WTC11 (cell line): ENCODE results near the gene TUBGCP6. TPM values are rescaled to one million over a fixed set of nuclear protein-coding genes. Genes with fewer than 3 reads are reported as not detected.

ENCODE experiments used
- ATAC-seq: fragments of 200-7000 bp; cut with Tn5 transposase; 2 replicates; pipeline ENCODE4 v1.10.0; 2021; ENCODE audit warnings: mild to moderate bottlenecking, moderate library complexity
- CTCF ChIA-PET: fragments of 300-600 bp; sonication (Branson Sonifier 250); formaldehyde crosslinking; loops from one replicate; lab custom pipeline; 2021; ENCODE audit warnings: antibody characterized with exemption; lab: Charles Lee
- POLR2A ChIA-PET: fragments of 350-600 bp; sonication (Branson Sonifier 250); formaldehyde crosslinking; loops from one replicate; lab custom pipeline; 2021; ENCODE audit warnings: antibody characterized with exemption; lab: Charles Lee
- DNase-seq: peaks from one replicate; pipeline ENCODE4 v3.0.0; 2021; ENCODE audit warnings: low spot score
- H3K27ac Mint-ChIP-seq: 2 replicates; pipeline ENCODE4 v1.8.0; 2021; ENCODE audit warnings: mixed read lengths
- H3K27me3 Mint-ChIP-seq: 2 replicates; pipeline ENCODE4 v1.8.0; 2021; ENCODE audit warnings: low read depth, mild to moderate bottlenecking, moderate library complexity, mixed read lengths
- H3K36me3 Mint-ChIP-seq: 2 replicates; pipeline ENCODE4 v1.8.0; 2021; ENCODE audit warnings: mixed read lengths
- H3K4me1 Mint-ChIP-seq: 2 replicates; pipeline ENCODE4 v1.8.0; 2022; ENCODE audit warnings: mixed read lengths
- H3K4me3 Mint-ChIP-seq: 2 replicates; pipeline ENCODE4 v1.8.0; 2021; ENCODE audit warnings: mild to moderate bottlenecking, moderate library complexity, mixed read lengths
- H3K9me3 Mint-ChIP-seq: 2 replicates; pipeline ENCODE4 v1.8.0; 2021; ENCODE audit warnings: mixed read lengths
- ATF3 ChIP-seq: sonication (generic); formaldehyde crosslinking; conservative IDR thresholded peaks from 2 replicates; pipeline ENCODE4 v1.8.1; 2022; ENCODE audit warnings: mild to moderate bottlenecking, missing genetic modification reagents
- ATF6 ChIP-seq: sonication (generic); formaldehyde crosslinking; IDR thresholded peaks from 2 replicates; pipeline ENCODE4 v1.8.1; 2023; ENCODE audit warnings: mild to moderate bottlenecking, missing genetic modification reagents
- CREB1 ChIP-seq: sonication (generic); formaldehyde crosslinking; IDR thresholded peaks from 2 replicates; pipeline ENCODE4 v1.8.0; 2023; ENCODE audit warnings: mild to moderate bottlenecking, missing genetic modification reagents
- E2F1 ChIP-seq: sonication (generic); formaldehyde crosslinking; IDR thresholded peaks from 2 replicates; pipeline ENCODE4 v1.8.0; 2022; ENCODE audit warnings: mild to moderate bottlenecking, missing genetic modification reagents
- FOXJ3 ChIP-seq: sonication (generic); formaldehyde crosslinking; IDR thresholded peaks from 2 replicates; pipeline ENCODE4 v1.9.0; 2021; ENCODE audit warnings: missing genetic modification reagents, mild to moderate bottlenecking, borderline replicate concordance
- FOXP4 ChIP-seq: sonication (generic); formaldehyde crosslinking; IDR thresholded peaks from 2 replicates; pipeline ENCODE4 v1.8.0; 2022; ENCODE audit warnings: mild to moderate bottlenecking, missing genetic modification reagents
- JAZF1 ChIP-seq: fragments of 250-450 bp; sonication (Bioruptor Pico); IDR thresholded peaks from 2 replicates; pipeline ENCODE4 v1.9.0; 2021; ENCODE audit warnings: moderate library complexity, mild to moderate bottlenecking, inconsistent platforms
- NR1H2 ChIP-seq: sonication (generic); formaldehyde crosslinking; IDR thresholded peaks from 2 replicates; pipeline ENCODE4 v1.9.0; 2021; ENCODE audit warnings: mild to moderate bottlenecking, moderate library complexity, missing genetic modification reagents
- NR2C2 ChIP-seq: sonication (generic); formaldehyde crosslinking; IDR thresholded peaks from 2 replicates; pipeline ENCODE4 v1.8.0; 2022; ENCODE audit warnings: mild to moderate bottlenecking, missing genetic modification reagents
- NR3C1 ChIP-seq: sonication (generic); formaldehyde crosslinking; conservative IDR thresholded peaks from 2 replicates; pipeline ENCODE4 v1.8.1; 2023; ENCODE audit warnings: low read depth, mild to moderate bottlenecking, missing genetic modification reagents
- PRDM15 ChIP-seq: sonication (generic); formaldehyde crosslinking; IDR thresholded peaks from 2 replicates; pipeline ENCODE4 v1.8.0; 2022; ENCODE audit warnings: missing genetic modification reagents
- RORB ChIP-seq: fragments of 250-450 bp; sonication (Bioruptor Pico); IDR thresholded peaks from 2 replicates; pipeline ENCODE4 v1.9.0; 2021; ENCODE audit warnings: mild to moderate bottlenecking
- SMAD3 ChIP-seq: sonication (generic); formaldehyde crosslinking; IDR thresholded peaks from 2 replicates; pipeline ENCODE4 v1.8.0; 2022; ENCODE audit warnings: missing genetic modification reagents, mild to moderate bottlenecking, borderline replicate concordance
- SP1 ChIP-seq: sonication (generic); formaldehyde crosslinking; conservative IDR thresholded peaks from 2 replicates; pipeline ENCODE4 v1.8.1; 2022; ENCODE audit warnings: missing genetic modification reagents
- TEAD1 ChIP-seq: sonication (generic); formaldehyde crosslinking; IDR thresholded peaks from 2 replicates; pipeline ENCODE4 v1.8.0; 2022; ENCODE audit warnings: mild to moderate bottlenecking, missing genetic modification reagents
- USF1 ChIP-seq: sonication (generic); formaldehyde crosslinking; IDR thresholded peaks from 2 replicates; pipeline ENCODE4 v1.8.0; 2022; ENCODE audit warnings: mild to moderate bottlenecking, missing genetic modification reagents
- ZBTB43 ChIP-seq: sonication (generic); formaldehyde crosslinking; IDR thresholded peaks from 2 replicates; pipeline ENCODE4 v1.8.1; 2023; ENCODE audit warnings: mild to moderate bottlenecking, missing genetic modification reagents
- ZNF121 ChIP-seq: sonication (generic); formaldehyde crosslinking; IDR thresholded peaks from 2 replicates; pipeline ENCODE4 v1.8.0; 2023; ENCODE audit warnings: missing genetic modification reagents
- ZNF281 ChIP-seq: sonication (generic); formaldehyde crosslinking; IDR thresholded peaks from 2 replicates; pipeline ENCODE4 v1.8.0; 2023; ENCODE audit warnings: mild to moderate bottlenecking, missing genetic modification reagents
- total RNA-seq: library from RNA; stranded (reverse); gene quantifications from 3 replicates; pipeline ENCODE4 v1.2.3, GENCODE V29; 2021

TUBGCP6 gene
- total RNA-seq, 1 experiment from 2014 or later: 45.4 TPM

- ChIA-PET CTCF (interaction anchor here (0.6 to 3.3 kb wide), 15 partner anchors 9 to 264 kb away, joined by 3 to 41 read pairs (median 5); partner anchors contain the start of genes DENND6B, HDAC10, LMF2 and MAPK12), POLR2A (interaction anchor here (0.6 to 2.0 kb wide), 9 partner anchors 9 to 51 kb away, joined by 3 to 10 read pairs (median 3); partner anchors contain the start of genes MAPK11 and PLXNB2)
- peaks cover 27% of the 10 kb centered on the region for H3K4me1 Mint-ChIP-seq
- peak; percentile 85 for DNase-seq
- peak overlapping the region; percentile 72; the same call in 1 of the 2 replicates for H3K27ac Mint-ChIP-seq
- no peaks in the 10 kb centered on the region for H3K9me3 Mint-ChIP-seq
- no peaks in the 10 kb centered on the region for H3K27me3 Mint-ChIP-seq
- H3K4me3 Mint-ChIP-seq: no peak overlapping the region
- no peaks in the 10 kb centered on the region; the same call in 1 of the 2 replicates for H3K36me3 Mint-ChIP-seq
- ATAC-seq: peak; percentile 89
- TF ChIP-seq ATF3 (CRISPR knock-in tag) (no peak), JAZF1 (CRISPR knock-in tag) (no peak), NR1H2 (CRISPR knock-in tag) (no peak), NR3C1 (CRISPR knock-in tag) (no peak), SMAD3 (CRISPR knock-in tag) (no peak), E2F1 (no peak), ATF6 (CRISPR knock-in tag) (no peak), ZNF281 (CRISPR knock-in tag) (peak; percentile 40; the same call in 1 of the 2 replicates), PRDM15 (CRISPR knock-in tag) (no peak), USF1 (CRISPR knock-in tag) (no peak), FOXJ3 (CRISPR knock-in tag) (no peak), NR2C2 (CRISPR knock-in tag) (no peak), CREB1 (CRISPR knock-in tag) (0 out of 2 replicates have a peak, but pooled peaks have one; percentile 37), FOXP4 (CRISPR knock-in tag) (no peak), TEAD1 (peak; percentile 99), RORB (CRISPR knock-in tag) (no peak), ZNF121 (CRISPR knock-in tag) (no peak), SP1 (CRISPR knock-in tag) (peak; percentile 35; the same call in 1 of the 2 replicates), ZBTB43 (CRISPR knock-in tag) (no peak)
Measured at GRCh38 chr22:50293441-50294318, 48.9 kb upstream of the TUBGCP6 start.
